HG03196 (cell line): ENCODE data around the gene NFKBIZ.
"Not testable (repeated sequence)": the region's sequence is repeated elsewhere in the genome, so short reads cannot be mapped to it uniquely, and the experiment has no call there.

Experiments
- ATAC-seq: cut with Tn5 transposase; IDR thresholded peaks from one replicate; pipeline ENCODE4 v1.9.1; 2021; ENCODE audit not compliant: unreplicated experiment

NFKBIZ gene

GRCh38 chr3:101868534-101869464, 19.5 kb downstream of the NFKBIZ start:
- no peak for ATAC-seq

- no peak for ATAC-seq
These were observed 20.8 kb downstream of the NFKBIZ start for GRCh38 chr3:101870138-101870537.

GRCh38 chr3:101873619-101874018, 24.3 kb downstream of the NFKBIZ start:
- ATAC-seq, result no peak

GRCh38 chr3:101876142-101876541, 26.8 kb downstream of the NFKBIZ start:
- ATAC-seq, result no peak

DNA sequence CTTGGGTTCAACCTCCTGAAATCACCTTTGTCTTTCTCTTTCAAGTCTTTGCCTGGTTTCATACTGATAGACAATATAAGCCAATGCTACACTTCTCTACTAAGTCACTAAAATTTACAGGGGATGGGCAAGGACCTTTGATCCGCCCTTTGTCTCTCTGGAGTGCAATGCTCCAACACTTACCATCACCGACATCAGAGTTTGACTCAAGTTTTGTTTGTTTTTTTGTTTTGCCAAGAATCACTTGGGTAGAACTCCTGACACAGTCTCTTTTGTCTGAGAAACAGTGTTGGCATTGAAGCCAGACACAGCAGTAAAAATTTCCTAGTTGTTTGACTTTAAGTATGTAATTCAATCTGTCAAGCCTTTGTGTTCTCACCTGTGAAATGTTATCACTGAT, 29.3 kb downstream of the NFKBIZ start:
- no peak for ATAC-seq

DNA sequence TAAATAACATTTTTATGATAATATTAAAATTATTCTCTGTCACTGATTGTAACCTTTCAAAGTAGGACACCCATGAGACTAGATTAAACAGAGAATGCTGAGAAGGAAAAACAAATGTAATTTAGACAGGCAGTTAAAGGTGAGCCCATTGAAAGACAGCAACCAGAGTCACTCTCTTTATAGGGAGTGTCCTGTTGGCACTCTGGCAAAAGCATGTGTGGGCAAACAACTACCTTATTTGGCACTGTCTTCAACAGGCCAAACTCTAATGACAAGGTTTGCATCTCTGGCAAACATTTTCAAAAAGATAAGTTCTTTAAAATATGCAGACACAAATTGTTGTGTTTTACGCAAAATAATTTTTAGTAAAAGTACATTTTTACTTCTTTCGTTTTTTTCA, 29.8 kb downstream of the NFKBIZ start:
- no peak for ATAC-seq

- no peak for ATAC-seq
These were observed 30.4 kb downstream of the NFKBIZ start for GRCh38 chr3:101879623-101880284.

- ATAC-seq, result no peak
These were observed 35.5 kb downstream of the NFKBIZ start for GRCh38 chr3:101884776-101885175.

GRCh38 chr3:101885584-101885983, 36.3 kb downstream of the NFKBIZ start:
- not testable (repeated sequence) for ATAC-seq

- no peak for ATAC-seq
These were observed 37.3 kb downstream of the NFKBIZ start for GRCh38 chr3:101886626-101887025.

GRCh38 chr3:101888653-101889052, 39.3 kb downstream of the NFKBIZ start:
- no peak for ATAC-seq

DNA sequence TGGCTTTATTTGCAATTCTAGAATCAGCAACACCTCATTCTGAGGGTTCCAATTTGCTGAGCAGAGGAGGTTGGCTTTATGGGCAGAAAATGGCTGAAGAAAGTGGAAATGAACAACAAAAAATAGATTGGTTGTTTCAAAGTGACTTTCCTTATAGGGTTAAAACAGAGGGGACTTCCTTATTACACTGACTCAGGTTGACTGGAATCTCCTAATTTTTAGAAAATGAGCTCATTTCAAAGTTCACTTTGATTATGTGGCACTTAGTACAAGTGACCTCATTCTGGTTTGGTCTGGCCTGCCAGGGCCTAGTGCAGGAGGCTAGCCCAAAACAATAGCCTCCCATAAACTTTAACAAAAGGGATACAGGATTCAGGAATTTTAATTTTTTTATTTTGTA, 41.4 kb downstream of the NFKBIZ start:
- ATAC-seq, result peak; percentile 51

DNA sequence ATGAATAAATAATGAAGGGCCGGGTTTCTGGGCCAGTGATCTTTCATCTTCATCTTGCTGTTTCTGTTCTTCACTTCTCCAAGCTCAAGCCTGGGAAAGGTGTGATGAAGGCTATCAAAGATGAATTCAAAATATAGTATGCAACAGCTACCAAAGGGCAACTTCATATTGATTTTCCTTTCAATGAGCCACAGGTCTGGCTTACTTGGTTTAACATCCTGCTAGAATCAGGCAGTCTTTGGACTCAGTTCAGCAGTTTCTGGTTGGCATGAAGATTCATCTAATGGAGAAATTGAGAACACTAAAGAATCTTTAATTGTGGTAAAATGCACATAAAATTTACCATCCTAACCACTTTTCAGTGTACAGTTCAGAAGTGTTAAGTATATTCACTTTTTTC, 43.3 kb downstream of the NFKBIZ start:
- no peak for ATAC-seq

DNA sequence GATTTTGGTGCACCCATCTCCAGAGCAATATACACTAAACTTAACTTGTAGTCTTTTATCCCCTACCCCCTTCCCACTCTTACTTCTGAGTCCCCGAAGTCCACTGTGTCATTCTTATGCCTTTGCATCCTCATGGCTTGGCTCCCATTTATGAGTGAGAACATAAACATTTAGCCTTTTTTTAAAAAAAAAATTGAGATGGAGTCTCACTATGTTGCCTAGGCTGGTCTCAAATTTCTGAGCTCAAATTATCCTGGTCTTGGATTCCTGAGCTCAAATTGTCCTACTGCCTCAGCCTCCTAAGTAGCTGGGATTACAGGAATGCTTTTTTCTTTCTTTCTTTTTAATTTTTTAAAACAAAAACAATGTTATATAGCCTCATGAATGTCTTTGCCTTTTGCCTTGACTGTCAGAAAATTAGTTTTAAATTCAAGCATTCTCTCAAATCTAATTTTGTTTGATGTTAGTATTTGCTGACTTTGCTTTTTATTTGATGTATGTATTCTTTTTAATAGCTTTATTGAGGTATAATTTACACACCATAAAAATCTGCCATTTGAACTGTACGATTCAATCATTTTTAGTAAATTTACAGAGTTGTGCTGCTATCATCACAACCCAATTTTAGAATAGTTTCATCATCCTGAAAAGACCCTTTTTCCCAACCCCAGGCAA, 46.9 kb downstream of the NFKBIZ start:
- ATAC-seq, result no peak

DNA sequence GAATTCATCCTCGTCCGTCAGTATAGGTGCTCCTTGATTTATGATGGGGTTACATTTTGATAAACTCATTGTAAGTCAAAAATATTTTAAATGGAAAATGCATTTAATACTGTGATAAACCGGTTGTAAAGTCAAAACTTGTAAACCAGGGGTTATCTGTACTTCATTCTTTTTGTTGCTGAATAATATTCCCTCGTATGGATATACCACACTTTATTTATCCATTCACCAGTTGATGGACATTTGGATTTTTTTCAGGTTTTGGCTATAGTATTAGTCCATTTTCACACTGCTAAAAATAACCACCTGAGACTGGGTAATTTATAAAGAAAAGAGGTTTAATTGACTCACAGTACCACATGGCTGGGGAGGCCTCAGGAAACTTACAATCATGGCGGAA, 47.7 kb downstream of the NFKBIZ start:
- ATAC-seq, result no peak

GRCh38 chr3:101898039-101898438, 48.7 kb downstream of the NFKBIZ start:
- ATAC-seq, result no peak

DNA sequence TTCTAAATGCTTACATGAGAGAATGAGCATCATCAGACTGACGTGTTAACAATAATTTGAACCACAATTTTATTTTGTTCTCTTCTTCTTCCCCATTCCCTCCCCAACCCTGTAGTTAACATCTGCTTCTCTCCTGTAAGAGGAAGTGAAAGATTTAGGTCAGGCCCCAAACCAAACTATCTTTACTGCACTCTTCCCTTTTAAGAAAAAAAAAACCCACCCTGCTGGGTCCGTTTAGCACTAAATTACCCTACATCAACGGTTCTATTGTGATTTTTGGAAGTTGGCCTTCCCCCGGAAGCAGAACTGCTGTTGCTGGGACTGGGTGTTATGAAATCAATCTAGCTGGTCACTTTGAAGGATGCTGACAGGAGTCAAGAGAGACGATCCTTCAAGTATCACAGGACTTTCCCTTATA, 49.4 kb downstream of the NFKBIZ start:
- ATAC-seq, result peak; percentile 84

- no peak for ATAC-seq
These were observed 51.0 kb downstream of the NFKBIZ start for GRCh38 chr3:101900316-101900715.

DNA sequence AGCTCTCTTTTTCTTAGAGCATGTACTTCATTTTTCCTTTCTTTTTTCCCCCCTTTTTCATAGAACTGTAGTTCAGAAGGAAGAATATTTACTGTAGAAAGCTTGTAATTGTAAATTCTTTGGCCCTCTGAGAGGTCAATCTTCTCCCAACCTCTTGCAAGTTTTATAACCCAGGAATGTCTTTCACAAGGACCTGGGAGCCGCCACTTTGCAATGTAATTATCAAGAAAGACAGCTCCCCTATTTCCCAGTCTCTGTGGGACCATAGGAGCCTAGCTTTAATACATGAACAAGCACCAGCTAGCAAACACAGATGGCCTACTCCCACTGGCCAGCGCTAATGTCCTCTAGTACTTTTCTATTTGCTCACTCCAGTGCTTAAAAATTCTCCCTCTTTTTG, 51.4 kb downstream of the NFKBIZ start:
- no peak for ATAC-seq

DNA sequence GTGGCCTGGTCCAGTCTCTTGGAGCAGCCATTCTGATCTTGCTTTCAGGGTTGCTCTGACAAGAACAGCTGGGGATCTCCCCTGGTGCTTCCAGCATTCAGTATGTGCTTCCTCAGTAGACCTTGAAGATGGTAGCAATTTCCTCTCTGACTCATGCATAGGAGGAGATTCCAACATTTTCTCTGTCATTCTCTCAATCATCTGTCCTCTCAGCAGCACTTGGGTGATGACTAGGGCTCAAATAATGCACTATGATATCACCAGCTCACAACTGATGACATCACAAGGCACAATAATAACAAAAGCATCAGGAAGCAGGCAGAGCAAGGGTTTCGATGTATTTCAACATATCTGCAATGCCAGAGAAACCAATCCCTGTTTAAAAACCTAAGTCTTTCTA, 52.7 kb downstream of the NFKBIZ start:
- ATAC-seq, result peak; percentile 54

GRCh38 chr3:101903451-101903871, 54.1 kb downstream of the NFKBIZ start:
- no peak for ATAC-seq

DNA sequence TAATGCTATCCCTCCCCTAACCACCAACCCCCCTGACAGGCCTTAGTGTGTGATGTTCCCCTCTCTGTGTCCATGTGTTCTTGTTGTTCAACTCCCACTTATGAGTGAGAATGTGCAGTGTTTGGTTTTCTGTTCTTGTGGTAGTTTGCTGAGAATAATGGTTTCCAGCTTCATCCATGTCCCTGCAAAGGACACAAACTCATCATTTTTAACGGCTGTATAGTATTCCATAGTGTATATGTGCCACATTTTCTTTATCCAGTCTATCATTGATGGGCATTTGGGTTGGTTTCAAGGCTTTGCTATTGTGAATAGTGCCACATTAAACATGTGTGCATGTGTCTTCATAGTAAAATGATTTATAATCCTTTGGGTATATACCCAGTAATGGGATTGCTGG, 56.3 kb downstream of the NFKBIZ start:
- not testable (repeated sequence) for ATAC-seq
